Astrocyte (in vitro differentiated cells and primary cell): ENCODE results near the gene ZFYVE1.

Source experiments
- EZH2 ChIP-seq: IDR thresholded peaks from 2 replicates; pipeline ENCODE4 v1.6.1; 2012; ENCODE audit warnings: mild to moderate bottlenecking, low read length, inconsistent platforms; ENCODE audit not compliant: insufficient read depth
- TF ChIP-seq, protein P1 (sequence below): IDR thresholded peaks from 2 replicates; pipeline ENCODE4 v1.5.1; 2011; ENCODE audit warnings: low read depth, mild to moderate bottlenecking, inconsistent platforms, low read length, moderate library complexity; ENCODE audit not compliant: insufficient read depth

- TF ChIP-seq, protein P1, sequence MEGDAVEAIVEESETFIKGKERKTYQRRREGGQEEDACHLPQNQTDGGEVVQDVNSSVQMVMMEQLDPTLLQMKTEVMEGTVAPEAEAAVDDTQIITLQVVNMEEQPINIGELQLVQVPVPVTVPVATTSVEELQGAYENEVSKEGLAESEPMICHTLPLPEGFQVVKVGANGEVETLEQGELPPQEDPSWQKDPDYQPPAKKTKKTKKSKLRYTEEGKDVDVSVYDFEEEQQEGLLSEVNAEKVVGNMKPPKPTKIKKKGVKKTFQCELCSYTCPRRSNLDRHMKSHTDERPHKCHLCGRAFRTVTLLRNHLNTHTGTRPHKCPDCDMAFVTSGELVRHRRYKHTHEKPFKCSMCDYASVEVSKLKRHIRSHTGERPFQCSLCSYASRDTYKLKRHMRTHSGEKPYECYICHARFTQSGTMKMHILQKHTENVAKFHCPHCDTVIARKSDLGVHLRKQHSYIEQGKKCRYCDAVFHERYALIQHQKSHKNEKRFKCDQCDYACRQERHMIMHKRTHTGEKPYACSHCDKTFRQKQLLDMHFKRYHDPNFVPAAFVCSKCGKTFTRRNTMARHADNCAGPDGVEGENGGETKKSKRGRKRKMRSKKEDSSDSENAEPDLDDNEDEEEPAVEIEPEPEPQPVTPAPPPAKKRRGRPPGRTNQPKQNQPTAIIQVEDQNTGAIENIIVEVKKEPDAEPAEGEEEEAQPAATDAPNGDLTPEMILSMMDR, result no peak
- no peak for TF ChIP-seq EZH2
Measured at GRCh38 chr14:73022051-73022450, 4.9 kb downstream of the ZFYVE1 start.
